ENCODE data around the gene PRAME.
"Not testable (repeated sequence)": the region's sequence is repeated elsewhere in the genome, so short reads cannot be mapped to it uniquely, and the experiment has no call there.

PRAME gene

GRCh38 chr22:22520020-22520656 lies 38.9 kb downstream of the PRAME start, which contains the start of gene ZNF280A:
Gene ZNF280A, minus strand, starts transcription at chr22:22520270. Its CDS starts 4,640 bp downstream, at chr22:22515630.
- no peak for FAIRE-seq

DNA sequence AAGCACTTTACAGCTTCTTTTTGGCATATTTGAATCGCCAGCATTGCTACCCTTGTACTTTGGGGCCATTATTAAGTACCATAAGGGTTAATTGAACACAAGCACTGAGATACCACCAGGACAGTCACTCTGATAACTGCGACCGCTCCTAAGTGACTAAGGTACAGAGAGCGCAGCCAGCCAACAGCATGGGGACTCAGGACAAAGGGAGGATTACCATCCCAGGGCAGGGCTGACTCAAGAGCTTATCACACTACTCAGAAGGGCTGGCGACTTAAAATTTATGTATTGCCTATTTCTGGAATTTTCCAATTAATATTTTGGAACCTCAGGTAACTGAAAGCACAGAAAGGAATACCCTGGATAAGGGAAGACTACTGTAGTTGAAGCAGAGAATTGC lies 39.5 kb downstream of the PRAME start:
- FAIRE-seq, result no peak

DNA sequence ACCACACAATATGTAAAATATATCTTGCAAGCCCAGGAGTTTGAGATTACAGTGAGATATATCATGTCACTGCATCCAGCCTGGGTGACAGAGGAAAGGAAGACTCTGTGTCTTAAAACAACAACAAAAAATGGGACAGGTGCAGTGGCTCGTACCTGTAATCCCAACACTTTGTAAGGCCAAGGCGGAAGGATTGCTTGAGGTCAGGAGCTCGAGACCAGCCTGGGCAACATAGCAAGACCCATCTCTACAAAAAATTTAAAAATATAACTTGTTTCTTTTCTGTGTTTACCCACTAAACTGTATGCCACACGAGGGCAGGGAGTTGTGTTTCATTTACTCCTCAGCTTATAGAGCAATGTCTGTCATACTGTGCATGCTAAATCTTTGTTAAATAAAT lies 42.1 kb downstream of the PRAME start:
- no peak for FAIRE-seq

DNA sequence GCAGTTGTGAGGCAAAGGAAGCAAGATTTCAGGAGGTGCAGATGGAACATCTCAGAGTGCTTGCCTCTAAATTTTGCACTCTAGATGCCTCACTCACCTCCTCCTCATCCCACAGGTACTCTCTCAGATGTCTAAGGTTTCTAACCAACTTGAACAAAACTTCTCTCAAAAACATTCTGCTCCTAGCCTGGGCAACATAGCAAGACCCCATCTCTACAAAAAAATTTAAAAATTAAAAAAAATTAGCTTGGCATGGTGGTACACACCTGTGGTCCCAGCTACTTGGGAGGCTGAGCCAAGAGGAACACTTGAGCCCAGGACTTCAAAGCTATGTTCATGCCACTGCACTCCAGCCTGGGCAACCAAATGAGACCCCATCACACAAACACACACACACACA lies 43.2 kb downstream of the PRAME start:
- no peak for FAIRE-seq

GRCh38 chr22:22514431-22514830 lies 44.6 kb downstream of the PRAME start:
- not testable (repeated sequence) for FAIRE-seq

GRCh38 chr22:22513619-22514018 lies 45.4 kb downstream of the PRAME start:
- no peak for FAIRE-seq

GRCh38 chr22:22512951-22513350 lies 46.1 kb downstream of the PRAME start:
- no peak for FAIRE-seq

GRCh38 chr22:22510833-22511232 lies 48.2 kb downstream of the PRAME start:
- FAIRE-seq, result not testable (repeated sequence)

- not testable (repeated sequence) for FAIRE-seq
Observed at GRCh38 chr22:22509912-22510311, 49.2 kb downstream of the PRAME start.

GRCh38 chr22:22508274-22509176 lies 50.5 kb downstream of the PRAME start, which contains the start of gene ZNF280B:
Gene ZNF280B, minus strand, starts transcription at chr22:22508742. Its CDS starts 19,344 bp downstream, at chr22:22489398.
- FAIRE-seq, result no peak

DNA sequence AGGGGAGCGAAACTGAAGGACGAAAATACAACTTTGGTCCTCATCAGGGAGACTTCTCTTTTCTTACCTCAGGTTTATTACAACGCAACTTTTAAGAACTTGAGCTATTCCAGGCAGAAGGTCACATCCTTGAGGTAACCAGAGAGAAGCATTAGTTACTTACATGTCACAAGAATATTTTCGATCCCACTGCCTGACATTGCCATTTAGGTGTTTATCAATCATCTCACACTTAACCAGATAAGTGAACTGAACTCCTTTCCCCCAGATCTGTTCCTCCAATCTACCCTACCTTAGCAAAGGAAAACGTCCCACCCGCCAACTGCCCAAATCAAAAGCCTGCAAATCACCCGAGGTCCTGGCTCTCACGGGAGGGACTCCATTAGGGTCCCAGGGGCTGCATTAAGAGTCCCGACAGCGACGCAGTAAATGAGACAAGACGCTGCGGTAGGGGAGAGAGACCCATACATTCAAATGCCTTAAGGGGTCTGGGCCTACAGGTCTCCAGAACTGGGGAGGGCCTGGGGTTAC lies 51.3 kb downstream of the PRAME start:
- FAIRE-seq, result no peak

- FAIRE-seq, result no peak
Observed at GRCh38 chr22:22506736-22507135, 52.3 kb downstream of the PRAME start.

GRCh38 chr22:22498267-22498666 lies 60.8 kb downstream of the PRAME start:
- no peak for FAIRE-seq

Data from G401.6 (cell line).